OCI-M2 (cell line): Measurements from ENCODE around the gene ATP2C2.
"Not testable (repeated sequence)": the region's sequence is repeated elsewhere in the genome, so short reads cannot be mapped to it uniquely, and the experiment has no call there.

Experiments
- DNase-seq: peaks from one replicate; lab custom pipeline; 2025; ENCODE audit not compliant: unreplicated experiment; lab: John Stamatoyannopoulos, UW

ATP2C2 gene

DNA sequence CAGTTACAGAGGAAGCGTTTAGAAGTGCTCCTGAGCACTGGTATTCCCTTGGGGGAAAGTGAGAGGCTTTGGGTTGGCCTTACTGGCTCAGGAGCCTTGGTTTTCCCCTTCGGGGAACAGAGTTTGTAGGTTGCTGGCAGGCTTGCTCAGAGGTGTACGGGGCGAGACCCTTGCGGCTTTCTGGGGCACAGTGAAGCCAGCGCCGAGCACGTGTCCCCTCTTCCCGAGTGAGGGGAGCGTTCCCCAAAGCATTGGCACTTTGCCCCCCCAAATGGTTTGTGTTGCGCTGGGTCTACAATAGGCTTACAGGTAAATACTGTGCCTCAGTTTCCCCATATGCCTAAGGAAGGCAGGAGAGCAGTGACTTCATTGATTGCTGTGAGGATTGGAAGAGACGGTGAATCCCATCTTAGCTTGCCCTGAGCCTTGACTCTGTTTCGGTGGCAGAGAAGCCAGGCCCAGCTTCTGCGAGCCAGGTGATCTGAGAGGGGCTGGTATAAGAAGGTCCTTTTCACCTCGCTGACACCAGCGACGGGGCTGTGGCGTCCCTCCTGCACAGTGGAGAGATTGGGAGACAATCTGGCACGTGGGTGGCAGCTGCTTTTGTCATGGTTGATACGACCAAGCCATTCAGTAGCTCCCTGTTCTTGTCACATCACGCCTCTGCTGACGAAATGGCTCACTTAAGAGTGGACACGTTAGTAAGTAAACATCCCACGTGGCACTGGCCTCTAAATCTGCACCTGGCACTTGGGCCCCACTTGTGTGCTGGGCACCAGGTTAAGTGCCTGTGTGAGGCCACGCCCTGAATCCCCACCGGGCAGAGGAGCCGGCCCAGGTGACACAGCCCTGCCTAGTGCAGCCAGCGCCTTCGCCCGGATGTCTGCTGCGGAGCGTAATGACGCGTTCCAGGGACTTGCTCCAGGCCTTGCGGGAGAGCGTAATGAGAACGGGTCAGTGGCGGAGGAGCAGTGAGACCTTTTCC is 81.1 kb downstream of the ATP2C2 start:
- DNase-seq = no peak

DNA sequence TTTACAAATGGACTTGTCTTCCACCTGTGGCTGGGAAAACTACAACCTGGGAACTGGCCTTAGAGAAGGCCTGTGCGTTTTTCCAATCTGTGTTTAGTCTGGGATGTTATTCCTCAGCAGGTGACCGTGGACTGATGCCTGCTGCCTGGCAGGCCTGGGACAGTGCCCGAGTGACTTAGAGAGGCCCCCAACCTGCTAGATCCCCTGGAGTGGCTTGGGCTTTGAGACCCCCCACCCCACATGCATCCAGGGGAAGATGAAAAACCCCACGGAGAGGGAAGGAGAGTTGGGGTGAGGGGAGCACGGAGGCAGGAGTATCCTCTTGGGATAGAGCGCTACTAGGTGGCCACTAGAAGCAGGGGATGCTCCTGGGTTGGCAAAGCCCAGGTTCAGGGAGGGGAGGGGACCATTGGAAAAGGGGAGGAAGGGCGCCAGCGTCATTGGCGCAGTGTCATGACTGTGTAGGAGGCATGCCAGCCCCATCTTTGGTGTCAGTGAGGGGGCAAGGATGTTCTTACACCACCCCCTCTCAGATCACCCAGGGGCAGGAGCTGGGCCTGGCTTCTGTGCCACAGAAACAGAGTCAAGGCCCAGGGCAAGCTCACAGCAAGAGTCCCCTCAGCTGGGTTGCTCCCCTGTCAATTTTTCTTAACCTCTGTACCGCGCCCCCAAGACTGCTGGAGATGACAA is 82.0 kb downstream of the ATP2C2 start:
- no peak for DNase-seq

DNA sequence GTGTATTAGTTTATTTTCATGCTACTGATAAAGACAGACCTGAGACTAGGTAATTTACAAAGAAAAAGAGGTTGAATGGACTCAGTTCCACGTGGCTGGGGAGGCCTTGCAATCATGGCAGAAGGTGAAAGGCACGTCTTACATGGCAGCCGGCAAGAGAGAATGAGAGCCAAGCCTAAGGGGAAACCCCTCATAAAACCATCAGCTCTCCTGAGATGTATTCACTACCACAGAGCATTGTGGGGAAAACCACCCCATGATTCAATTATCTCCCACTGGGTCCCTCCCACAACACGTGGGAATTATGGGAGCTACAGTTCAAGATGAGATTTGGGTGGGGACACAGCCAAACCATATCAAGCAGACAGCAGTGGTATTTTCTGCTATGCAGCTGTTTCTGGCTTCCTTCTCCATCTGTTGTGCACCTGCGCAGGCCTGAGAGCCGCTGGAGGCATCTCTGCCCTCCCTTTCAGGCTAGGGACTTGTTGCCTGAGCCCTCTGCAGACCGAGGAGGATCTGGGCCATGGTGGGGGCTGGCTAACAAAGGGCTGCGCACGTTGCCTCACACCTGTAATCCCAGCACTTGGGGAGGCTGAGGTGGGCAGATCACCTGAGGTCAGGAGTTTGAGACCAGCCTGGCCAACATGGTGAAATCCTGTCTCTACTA is 82.8 kb downstream of the ATP2C2 start:
- not testable (repeated sequence) for DNase-seq

- DNase-seq = no peak
These were observed 83.4 kb downstream of the ATP2C2 start for GRCh38 chr16:84451781-84452180.

- no peak for DNase-seq
These were observed 84.9 kb downstream of the ATP2C2 start for GRCh38 chr16:84453061-84453752.

DNA sequence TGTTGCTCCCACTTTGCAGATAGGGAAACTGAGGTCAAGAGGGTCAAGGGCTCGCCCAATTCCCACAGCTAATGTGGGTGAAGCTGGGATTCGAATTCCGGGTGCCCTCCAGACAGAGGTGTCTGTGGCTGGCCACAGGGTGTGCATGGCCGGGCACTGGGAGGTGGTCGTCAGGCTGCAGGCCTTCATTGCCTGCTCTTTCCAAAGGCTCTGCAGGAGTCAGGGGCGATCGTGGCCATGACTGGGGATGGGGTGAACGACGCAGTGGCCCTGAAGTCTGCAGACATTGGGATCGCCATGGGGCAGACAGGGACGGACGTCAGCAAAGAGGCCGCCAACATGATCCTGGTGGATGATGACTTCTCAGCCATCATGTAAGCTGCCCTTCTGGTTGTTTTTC is 86.3 kb downstream of the ATP2C2 start:
- DNase-seq = no peak

GRCh38 chr16:84455031-84455430 is 86.7 kb downstream of the ATP2C2 start:
- no peak for DNase-seq

GRCh38 chr16:84458606-84459532 is 90.5 kb downstream of the ATP2C2 start:
- DNase-seq = no peak

DNA sequence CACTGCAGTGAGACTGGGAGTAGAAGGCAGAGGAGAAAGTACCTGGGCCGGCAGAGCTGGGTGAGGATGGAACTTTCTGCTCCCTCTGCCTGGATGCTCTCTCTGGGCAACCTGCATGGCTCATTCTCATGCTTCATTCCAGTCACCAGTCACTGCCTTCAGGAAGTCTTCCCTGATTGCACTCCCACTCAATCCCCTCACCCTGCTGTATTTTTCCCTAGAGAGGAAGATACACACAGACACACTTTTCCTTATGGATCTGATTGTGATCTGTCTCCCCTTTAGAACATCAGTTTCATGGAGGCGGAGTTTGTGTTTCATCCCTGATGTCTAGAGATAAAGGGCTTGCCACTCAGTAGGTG is 91.2 kb downstream of the ATP2C2 start:
- DNase-seq = no peak

DNA sequence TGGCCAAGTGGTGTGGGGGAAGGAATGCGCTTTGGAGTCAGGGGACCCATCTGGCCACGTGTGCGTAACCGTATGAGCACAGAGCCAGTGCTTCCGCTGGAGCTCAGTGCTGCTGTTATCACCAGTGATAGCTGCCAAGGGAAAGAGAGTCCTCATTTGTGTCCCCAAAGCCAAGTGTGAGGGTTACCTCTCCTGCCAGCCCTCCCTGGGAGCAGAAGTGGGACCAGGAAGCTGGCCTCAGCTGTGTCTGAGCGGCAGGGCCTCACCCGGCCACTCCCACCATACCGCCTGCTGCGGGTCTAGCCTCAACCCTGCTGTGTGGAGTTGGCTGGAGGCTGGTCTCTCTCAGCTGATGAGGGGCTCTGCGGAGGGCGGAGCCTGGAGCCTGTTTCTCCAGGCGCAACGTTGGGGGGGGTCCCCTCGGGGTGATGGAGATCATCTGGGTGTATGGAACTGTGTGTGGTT is 91.6 kb downstream of the ATP2C2 start:
- DNase-seq = no peak

GRCh38 chr16:84460406-84461028 is 92.2 kb downstream of the ATP2C2 start:
- DNase-seq = no peak

GRCh38 chr16:84461029-84461412 is 92.7 kb downstream of the ATP2C2 start:
- DNase-seq = no peak

DNA sequence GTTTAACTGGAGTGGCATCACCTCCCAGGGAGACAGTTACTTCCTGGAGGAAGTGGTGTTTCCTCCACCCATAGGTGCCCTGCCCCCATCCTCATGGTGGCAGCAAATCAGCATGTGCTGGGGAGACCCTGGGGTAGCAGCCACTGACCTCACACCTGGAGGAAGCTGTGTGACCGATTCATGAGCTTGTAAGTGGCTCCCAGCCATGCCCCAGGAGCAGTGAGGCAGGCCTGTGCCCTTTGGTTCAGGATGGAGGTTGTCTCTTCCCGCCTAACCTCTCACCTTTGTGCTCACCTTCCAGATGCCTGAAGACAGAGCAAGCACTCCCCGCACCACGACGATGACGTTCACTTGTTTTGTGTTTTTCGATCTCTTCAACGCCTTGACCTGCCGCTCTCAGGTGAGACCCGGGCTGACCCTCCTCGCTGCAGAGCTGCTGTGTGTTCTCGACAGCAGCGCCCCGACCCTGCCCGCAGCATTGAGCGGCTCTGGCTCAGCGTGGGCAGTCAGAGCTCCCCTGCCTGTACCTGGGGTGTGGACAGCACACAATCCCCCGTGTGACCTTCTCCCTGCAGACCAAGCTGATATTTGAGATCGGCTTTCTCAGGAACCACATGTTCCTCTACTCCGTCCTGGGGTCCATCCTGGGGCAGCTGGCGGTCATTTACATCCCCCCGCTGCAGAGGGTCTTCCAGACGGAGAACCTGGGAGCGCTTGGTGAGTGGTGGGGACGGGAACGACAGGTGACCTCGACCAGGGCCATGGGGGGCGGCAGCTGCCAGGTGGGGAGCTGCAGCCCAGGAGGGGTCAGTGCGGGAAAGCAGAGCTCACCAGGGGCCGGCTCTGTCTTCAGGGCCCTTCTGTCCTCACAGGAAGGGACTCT is 93.3 kb downstream of the ATP2C2 start:
- DNase-seq = no peak

DNA sequence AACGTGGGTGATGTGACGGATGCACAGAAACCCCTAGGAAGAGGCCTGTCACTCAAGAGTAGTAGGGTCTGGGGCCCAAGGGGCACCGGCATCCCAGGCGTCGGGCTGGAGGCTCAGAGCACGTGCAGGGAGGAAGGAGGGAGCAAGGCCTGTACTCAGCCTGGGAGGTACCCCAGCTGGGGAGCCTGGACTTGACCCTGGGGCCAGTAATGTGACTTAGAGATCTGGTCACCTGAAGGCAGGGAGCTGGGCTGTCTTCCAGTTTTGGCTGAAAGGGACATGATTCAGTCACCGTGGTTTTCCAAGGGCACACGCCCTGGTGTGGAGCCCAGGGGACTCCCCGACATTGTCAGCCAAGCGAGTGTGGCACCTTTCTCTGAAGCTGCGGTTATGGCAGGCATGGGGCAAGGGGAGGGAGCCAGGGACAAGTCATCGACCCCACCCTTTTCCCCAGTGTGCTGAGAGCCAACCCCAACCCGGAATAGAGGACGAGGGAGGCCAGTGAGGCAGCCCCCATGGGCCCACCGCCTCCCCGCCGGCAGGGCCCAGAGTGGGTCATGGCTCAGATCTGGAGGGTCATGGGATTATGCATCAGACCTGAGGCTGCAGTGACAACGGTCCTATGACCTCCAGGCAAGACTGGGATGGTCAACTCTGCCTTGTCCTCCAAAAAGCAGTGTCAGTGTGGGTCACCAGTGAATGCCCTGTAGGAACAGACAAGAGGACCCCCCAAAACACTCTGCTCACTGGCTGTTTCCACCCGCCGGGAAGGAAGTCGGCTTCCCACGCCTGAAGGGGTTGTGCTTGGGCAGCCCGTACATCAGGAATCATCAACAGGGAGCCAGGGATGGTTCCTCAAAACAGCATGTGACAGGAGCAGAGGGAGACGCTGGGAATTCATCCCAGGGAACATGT is 94.2 kb downstream of the ATP2C2 start:
- no peak for DNase-seq

GRCh38 chr16:84463221-84463620 is 94.9 kb downstream of the ATP2C2 start:
- DNase-seq = no peak

- DNase-seq = no peak
These were observed 95.8 kb downstream of the ATP2C2 start for GRCh38 chr16:84464116-84464515.

DNA sequence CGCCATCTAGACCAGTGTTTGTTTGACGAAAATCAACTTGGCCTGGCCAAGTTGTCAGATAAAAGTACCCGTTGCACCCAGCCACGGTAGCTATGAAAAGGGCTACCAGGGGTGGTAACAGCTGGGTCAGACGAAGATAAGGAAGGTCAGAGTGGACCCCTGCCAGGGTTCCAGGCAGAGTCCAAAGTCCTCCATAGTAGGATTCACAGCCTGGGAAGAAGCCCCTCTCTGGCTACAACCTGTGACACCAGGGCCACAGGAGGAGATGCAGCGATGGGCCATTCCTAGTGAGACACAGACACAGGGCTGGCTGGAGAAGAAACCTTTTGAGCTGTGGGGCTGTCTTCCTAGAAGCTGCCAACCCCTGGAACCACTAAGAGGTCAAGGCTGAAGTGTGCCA is 96.8 kb downstream of the ATP2C2 start:
- no peak for DNase-seq

DNA sequence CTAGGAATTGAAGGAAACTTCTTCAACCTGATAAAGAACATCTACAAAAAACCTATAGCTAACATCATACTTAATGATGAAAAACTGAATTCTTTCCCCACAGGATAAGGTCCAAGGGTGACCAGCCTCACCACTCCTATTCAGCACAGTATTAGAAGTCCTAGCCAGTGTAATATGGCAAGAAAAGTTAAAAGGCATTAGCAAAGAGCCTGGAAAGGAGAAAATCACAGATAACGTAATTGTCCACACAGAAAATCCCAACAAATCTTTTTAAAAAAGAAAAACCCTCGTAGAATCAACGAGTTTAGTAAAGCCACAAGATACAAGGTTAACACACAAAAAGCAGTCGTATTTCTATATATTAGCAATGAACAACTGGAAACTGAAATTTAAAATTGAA is 98.4 kb downstream of the ATP2C2 start:
- no peak for DNase-seq
